ENCODE measurements around the gene NOTCH1. TPM values are rescaled to one million over a fixed set of nuclear protein-coding genes. Genes with fewer than 3 reads are reported as not detected.

The NOTCH1 gene
- total RNA-seq, 1 donor from 2014 or later: 47.5 TPM

- no peak for DNase-seq (ENCODE audit: low read depth)
Observed at GRCh38 chr9:136544964-136545691, 720 bp downstream of the NOTCH1 start.

GRCh38 chr9:136544548-136544963, 1.3 kb downstream of the NOTCH1 start:
- no peak for DNase-seq (ENCODE audit: low read depth)

DNA sequence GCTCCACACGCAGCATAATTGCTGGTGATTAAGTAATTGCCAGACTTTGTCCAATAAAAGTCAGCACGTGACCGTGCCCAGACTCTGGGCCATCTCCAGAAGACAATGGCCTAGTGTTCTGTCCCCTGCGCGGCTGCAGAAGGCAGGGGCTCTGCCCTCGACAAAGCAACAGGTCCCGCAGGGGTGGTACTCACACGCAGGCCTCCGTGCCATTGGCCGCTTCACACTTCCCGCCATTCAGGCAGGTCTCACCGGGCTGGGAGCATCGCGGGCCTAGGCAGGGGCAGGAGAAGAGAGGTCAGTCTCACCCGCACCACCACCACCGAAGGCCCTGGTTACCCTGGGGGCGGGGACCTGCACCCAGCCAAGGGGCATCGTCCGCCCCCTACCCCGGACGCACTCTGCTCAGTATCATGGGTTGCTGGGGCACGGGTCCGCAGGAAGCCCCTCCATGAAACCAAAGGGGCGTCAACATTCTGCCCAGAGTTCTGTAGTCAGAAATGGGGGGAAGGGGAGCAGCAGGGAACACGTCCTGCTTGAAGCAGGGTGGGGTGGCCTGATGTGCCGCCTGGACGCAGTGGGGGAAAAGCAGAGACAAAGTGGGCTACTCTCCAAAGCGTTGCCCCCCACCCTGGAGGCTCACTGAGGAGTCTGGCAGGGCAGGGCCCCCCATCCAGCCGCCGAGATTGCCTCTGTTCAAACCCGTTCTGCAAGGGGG, 1.9 kb downstream of the NOTCH1 start:
- no peak for DNase-seq (ENCODE audit: low read depth)

DNA sequence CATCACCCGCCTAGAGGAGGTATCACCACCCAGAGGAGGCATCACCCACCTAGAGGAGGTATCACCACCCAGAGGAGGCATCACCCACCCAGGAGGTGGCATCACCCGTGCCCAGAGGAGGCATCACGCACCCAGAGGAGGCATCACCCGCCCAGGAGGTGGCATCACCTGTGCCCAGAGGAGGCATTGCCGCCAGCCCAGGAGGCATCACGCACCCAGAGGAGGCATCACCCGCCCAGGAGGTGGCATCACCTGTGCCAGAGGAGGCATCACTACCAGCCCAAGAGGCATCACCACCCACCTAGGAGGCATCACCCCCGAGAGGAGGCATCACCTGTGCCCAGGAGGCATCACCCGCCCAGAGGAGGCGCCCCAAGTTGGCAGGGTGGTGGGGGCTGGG, 2.6 kb downstream of the NOTCH1 start:
- DNase-seq (ENCODE audit: low read depth): no peak

- no peak for DNase-seq (ENCODE audit: low read depth)
Observed at GRCh38 chr9:136542241-136543040, 3.4 kb downstream of the NOTCH1 start.

GRCh38 chr9:136541709-136542108, 4.1 kb downstream of the NOTCH1 start:
- no peak for DNase-seq (ENCODE audit: low read depth)

GRCh38 chr9:136541179-136541578, 4.7 kb downstream of the NOTCH1 start:
- no peak for DNase-seq (ENCODE audit: low read depth)

- DNase-seq (ENCODE audit: low read depth): peak; percentile 80
Observed at GRCh38 chr9:136539427-136540421, 6.1 kb downstream of the NOTCH1 start.

- no peak for DNase-seq (ENCODE audit: low read depth)
Observed at GRCh38 chr9:136538599-136539426, 7.0 kb downstream of the NOTCH1 start.

GRCh38 chr9:136537896-136538598, 7.8 kb downstream of the NOTCH1 start:
- DNase-seq (ENCODE audit: low read depth): no peak

GRCh38 chr9:136537411-136537810, 8.4 kb downstream of the NOTCH1 start:
- no peak for DNase-seq (ENCODE audit: low read depth)

DNA sequence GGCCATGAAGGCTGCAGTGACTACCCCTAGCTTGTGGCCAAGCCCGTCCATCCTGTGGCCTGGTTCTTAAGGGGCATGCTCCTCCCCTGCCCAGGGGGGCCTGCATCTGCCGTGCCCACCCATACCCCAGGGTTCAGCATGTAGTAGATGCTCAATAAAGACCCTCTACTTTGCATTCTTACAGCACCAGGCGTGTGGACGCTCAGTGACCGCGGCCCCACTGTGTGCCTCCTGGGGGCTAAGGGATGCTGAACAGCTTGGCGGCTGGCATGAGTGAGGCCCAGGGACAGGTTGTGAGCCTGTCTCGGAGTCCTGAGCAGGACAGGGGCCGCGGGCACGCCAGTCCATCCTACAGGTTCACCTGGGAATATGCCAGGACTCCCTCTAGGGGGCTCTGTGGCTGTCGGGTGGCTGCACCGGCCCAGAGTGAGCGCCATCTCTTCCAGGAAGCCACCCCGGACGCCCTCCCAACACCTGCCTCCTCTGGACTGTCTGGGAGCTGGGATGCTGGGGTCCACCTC, 9.1 kb downstream of the NOTCH1 start:
- DNase-seq (ENCODE audit: low read depth): no peak

DNA sequence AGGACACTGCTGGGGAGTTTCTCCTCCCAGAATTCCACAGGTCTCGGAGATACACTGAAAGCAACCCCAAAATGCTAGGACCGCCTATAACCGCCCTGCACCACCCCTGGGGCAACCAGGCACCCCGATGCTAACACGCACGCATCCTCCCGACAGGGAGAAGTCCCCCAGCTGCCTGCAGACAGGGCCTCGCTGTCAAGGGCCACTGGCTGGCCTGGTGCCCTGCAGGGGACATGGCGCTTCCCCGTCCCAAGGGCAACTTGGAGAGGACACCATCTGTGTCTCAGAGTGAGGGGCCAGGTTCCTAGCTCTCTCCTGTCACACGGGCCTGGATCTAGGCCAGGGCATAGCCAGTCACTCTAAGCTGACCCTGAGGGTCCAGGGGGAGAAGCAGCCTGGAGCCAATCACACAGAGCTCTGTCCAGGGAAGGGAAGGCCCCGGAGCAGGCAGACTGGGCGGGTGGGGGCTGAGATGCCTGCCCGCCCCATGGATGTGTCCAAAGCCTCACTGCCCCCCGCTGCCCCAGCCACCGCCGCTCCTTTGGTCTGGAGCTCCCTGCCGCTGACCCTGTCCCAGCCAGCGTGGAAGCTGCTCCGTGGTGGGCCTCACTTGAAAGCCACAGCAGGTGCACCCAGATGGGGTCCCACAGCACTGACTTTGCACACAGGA, 9.7 kb downstream of the NOTCH1 start:
- DNase-seq (ENCODE audit: low read depth): no peak

DNA sequence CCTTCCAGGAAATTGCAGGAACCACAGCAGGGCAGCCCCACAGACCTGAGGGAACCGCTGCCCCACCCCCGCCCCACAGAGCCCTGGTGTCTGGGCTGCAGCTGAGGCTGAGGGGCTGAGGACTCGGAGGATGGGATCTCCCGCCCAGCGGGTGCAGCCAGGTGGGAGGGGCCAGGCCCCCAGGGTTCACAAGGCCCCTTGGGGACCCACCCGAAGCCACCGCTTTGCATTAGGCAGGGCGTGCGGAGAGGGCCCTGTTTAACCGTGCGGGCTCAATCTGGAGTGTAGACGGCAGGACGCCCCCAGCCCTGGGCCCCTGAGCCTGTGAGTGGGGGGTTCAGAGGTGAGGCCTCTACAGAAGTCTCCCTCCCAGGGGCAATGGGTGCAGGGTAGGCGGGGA, 10.8 kb downstream of the NOTCH1 start:
- DNase-seq (ENCODE audit: low read depth): no peak

- no peak for DNase-seq (ENCODE audit: low read depth)
Observed at GRCh38 chr9:136534366-136534765, 11.5 kb downstream of the NOTCH1 start.

- no peak for DNase-seq (ENCODE audit: low read depth)
Observed at GRCh38 chr9:136533775-136534157, 12.1 kb downstream of the NOTCH1 start.

DNA sequence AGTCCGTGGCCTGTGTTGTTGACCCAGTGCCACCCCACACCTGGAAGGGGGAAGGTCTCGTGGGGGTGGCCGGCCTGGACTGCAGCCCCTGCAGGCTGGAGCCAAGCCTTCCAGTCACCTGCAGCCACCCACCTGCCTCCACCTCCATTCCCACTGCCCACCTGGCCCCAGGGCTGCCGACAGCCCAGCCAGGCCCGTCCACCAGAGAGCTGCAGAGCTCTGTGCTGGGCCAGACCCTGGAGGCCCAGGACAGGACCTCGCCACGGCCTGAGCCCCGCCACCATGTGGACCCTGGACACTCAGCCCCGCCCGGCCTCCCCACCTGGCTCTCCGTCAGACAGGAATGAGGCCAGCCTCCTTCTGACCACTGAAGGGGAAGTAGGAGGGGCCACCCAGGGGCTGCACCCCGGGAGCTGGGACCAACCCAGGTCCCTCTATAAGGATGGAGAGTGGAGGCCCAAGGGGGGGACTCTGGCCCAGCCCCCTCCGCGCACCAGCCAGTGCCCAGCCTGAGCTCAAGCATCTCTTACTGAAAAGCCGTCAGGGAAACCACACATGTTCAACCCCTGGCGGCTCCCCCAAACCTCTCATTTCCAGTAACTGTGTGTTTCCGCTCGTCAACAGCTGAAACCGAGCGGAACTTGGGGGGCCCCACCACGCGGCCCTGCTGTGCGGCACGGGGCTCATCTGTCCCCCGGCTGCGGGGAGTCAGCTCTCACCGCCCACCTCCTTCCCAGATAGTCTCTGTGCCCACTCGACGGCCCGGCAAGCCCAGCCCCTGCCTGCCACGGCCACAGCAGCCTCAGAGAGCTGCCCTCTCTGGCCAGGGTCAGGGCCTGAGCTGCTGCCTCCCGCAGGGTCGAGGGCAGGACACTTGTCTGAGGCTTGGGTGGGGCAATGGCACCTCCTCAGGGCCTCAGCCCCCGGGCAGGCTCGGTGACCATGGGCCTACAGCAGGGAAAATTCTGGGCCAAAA, 12.8 kb downstream of the NOTCH1 start:
- DNase-seq (ENCODE audit: low read depth): no peak
